HG03135 (cell line): Measurements from ENCODE around the gene MARS1.

Source experiments
- ATAC-seq: cut with Tn5 transposase; IDR thresholded peaks from one replicate; pipeline ENCODE4 v1.9.1; 2021; ENCODE audit warnings: mild to moderate bottlenecking, moderate library complexity; ENCODE audit not compliant: unreplicated experiment

MARS1 gene

GRCh38 chr12:57526477-57527126 is 38.7 kb downstream of the MARS1 start:
- ATAC-seq: no peak

GRCh38 chr12:57527184-57527583 is 39.3 kb downstream of the MARS1 start:
- ATAC-seq: no peak

- no peak for ATAC-seq
Observed at GRCh38 chr12:57528176-57528575, 40.3 kb downstream of the MARS1 start.

- ATAC-seq: no peak
Observed at GRCh38 chr12:57528831-57529555, 41.1 kb downstream of the MARS1 start.

GRCh38 chr12:57529831-57530230 is 42.0 kb downstream of the MARS1 start:
- ATAC-seq: no peak

- ATAC-seq: no peak
Observed at GRCh38 chr12:57530396-57531142, 42.7 kb downstream of the MARS1 start.

- ATAC-seq: no peak
Observed at GRCh38 chr12:57531836-57532235, 44.0 kb downstream of the MARS1 start.

- no peak for ATAC-seq
Observed at GRCh38 chr12:57533108-57533507, 45.2 kb downstream of the MARS1 start.

- ATAC-seq: no peak
Observed at GRCh38 chr12:57534250-57534649, 46.4 kb downstream of the MARS1 start.

- no peak for ATAC-seq
Observed at GRCh38 chr12:57534991-57535543, 47.2 kb downstream of the MARS1 start.

GRCh38 chr12:57535764-57536596 is 48.1 kb downstream of the MARS1 start:
- ATAC-seq: no peak

- no peak for ATAC-seq
Observed at GRCh38 chr12:57536597-57536942, 48.7 kb downstream of the MARS1 start.

GRCh38 chr12:57539134-57539768 is 51.4 kb downstream of the MARS1 start:
- ATAC-seq: no peak

- no peak for ATAC-seq
Observed at GRCh38 chr12:57541001-57541400, 53.1 kb downstream of the MARS1 start.

- no peak for ATAC-seq
Observed at GRCh38 chr12:57541717-57542116, 53.8 kb downstream of the MARS1 start.

- ATAC-seq: no peak
Observed at GRCh38 chr12:57543581-57543980, 55.7 kb downstream of the MARS1 start.

GRCh38 chr12:57545809-57546437 is 58.1 kb downstream of the MARS1 start:
- no peak for ATAC-seq

GRCh38 chr12:57546438-57547287 is 58.8 kb downstream of the MARS1 start, which contains the start of gene DCTN2:
Gene DCTN2 (minus strand): TSS chr12:57547192. CDS start chr12:57547063, 129 bp downstream.
- peak; percentile 94 for ATAC-seq
